SK-N-SH treated with all-trans-retinoic acid at 6 μM for 48 hours (cell line): ENCODE measurements around the gene RAB5B.

Experiments used
- ATAC-seq: fragments of 200-7000 bp; cut with Tn5 transposase; 3 replicates; pipeline ENCODE4 v1.9.1; 2020; ENCODE audit warnings: mild to moderate bottlenecking, moderate library complexity
- ARNTL ChIP-seq: fragments of 450-650 bp; formaldehyde crosslinking; IDR thresholded peaks from 2 replicates; pipeline ENCODE4 v1.5.0; 2020; ENCODE audit warnings: low read depth, mild to moderate bottlenecking, moderate library complexity, borderline replicate concordance
- BACH2 ChIP-seq: fragments of 250-450 bp; sonication (Bioruptor Pico); IDR thresholded peaks from 2 replicates; pipeline ENCODE4 v1.9.0; 2021; ENCODE audit warnings: mild to moderate bottlenecking, borderline replicate concordance
- CSDC2 ChIP-seq: fragments of 250-450 bp; sonication (Bioruptor Pico); IDR thresholded peaks from 2 replicates; pipeline ENCODE4 v1.5.0; 2020; ENCODE audit warnings: mild to moderate bottlenecking, moderate library complexity
- ESRRG ChIP-seq: fragments of 250-450 bp; sonication (Bioruptor Pico); IDR thresholded peaks from 2 replicates; pipeline ENCODE4 v1.6.1; 2021; ENCODE audit warnings: mild to moderate bottlenecking
- GLIS3 ChIP-seq: fragments of 250-450 bp; sonication (Bioruptor Pico); IDR thresholded peaks from 2 replicates; pipeline ENCODE4 v1.5.0; 2020; ENCODE audit warnings: mild to moderate bottlenecking, moderate library complexity
- ISL1 ChIP-seq: fragments of 250-450 bp; sonication (Bioruptor Pico); IDR thresholded peaks from 2 replicates; pipeline ENCODE4 v2.1.2; 2022; ENCODE audit warnings: mild to moderate bottlenecking, moderate library complexity
- OSR1 ChIP-seq: fragments of 250-450 bp; sonication (Bioruptor Pico); IDR thresholded peaks from 2 replicates; pipeline ENCODE4 v1.8.0; 2022; ENCODE audit warnings: moderate library complexity, mild to moderate bottlenecking, inconsistent platforms
- PPARA ChIP-seq: fragments of 250-450 bp; sonication (Bioruptor Pico); IDR thresholded peaks from 2 replicates; pipeline ENCODE4 v1.5.0; 2020; ENCODE audit warnings: mild to moderate bottlenecking, borderline replicate concordance
- RARB ChIP-seq: fragments of 250-450 bp; sonication (Bioruptor Pico); IDR thresholded peaks from 2 replicates; pipeline ENCODE4 v1.8.0; 2021; ENCODE audit warnings: mild to moderate bottlenecking, moderate library complexity
- SNAI2 ChIP-seq: fragments of 250-450 bp; sonication (Bioruptor Pico); IDR thresholded peaks from 2 replicates; pipeline ENCODE4 v1.5.0; 2020; ENCODE audit warnings: mild to moderate bottlenecking, moderate library complexity
- TCF4 ChIP-seq: fragments of 250-450 bp; sonication (Bioruptor Pico); IDR thresholded peaks from 2 replicates; pipeline ENCODE4 v1.8.0; 2021; ENCODE audit warnings: mild to moderate bottlenecking, moderate library complexity, borderline replicate concordance
- TOX ChIP-seq: fragments of 250-450 bp; sonication (Bioruptor Pico); IDR thresholded peaks from 2 replicates; pipeline ENCODE4 v1.8.0; 2021; ENCODE audit warnings: mild to moderate bottlenecking, moderate library complexity, borderline replicate concordance
- ZC3H10 ChIP-seq: fragments of 250-450 bp; sonication (Bioruptor Pico); IDR thresholded peaks from 2 replicates; pipeline ENCODE4 v1.5.1; 2021; ENCODE audit warnings: mild to moderate bottlenecking, moderate library complexity
- ZFP3 ChIP-seq: fragments of 250-450 bp; sonication (Bioruptor Pico); IDR thresholded peaks from 2 replicates; pipeline ENCODE4 v1.5.0; 2020; ENCODE audit warnings: mild to moderate bottlenecking, moderate library complexity
- ZNF565 ChIP-seq: fragments of 450-650 bp; formaldehyde crosslinking; conservative IDR thresholded peaks from 2 replicates; pipeline ENCODE4 v1.5.0; 2020; ENCODE audit warnings: low read depth, mild to moderate bottlenecking, moderate library complexity
- ZNF70 ChIP-seq: fragments of 450-650 bp; formaldehyde crosslinking; IDR thresholded peaks from 2 replicates; pipeline ENCODE4 v1.5.0; 2020; ENCODE audit warnings: mild to moderate bottlenecking, moderate library complexity
- ZNF8 ChIP-seq: fragments of 450-650 bp; formaldehyde crosslinking; IDR thresholded peaks from 2 replicates; pipeline ENCODE4 v1.5.0; 2020; ENCODE audit warnings: mild to moderate bottlenecking, moderate library complexity
- TF ChIP-seq, protein P1 (sequence below): fragments of 250-450 bp; sonication (Bioruptor Pico); IDR thresholded peaks from 2 replicates; pipeline ENCODE4 v1.8.0; 2020; ENCODE audit warnings: mild to moderate bottlenecking, moderate library complexity, borderline replicate concordance
- TF ChIP-seq, protein P2 (sequence below): fragments of 250-450 bp; sonication (Bioruptor Pico); IDR thresholded peaks from 2 replicates; pipeline ENCODE4 v1.8.0; 2021; ENCODE audit warnings: low read depth, mild to moderate bottlenecking, moderate library complexity, borderline replicate concordance
- TF ChIP-seq, protein P3 (sequence below): fragments of 250-450 bp; sonication (Bioruptor Pico); IDR thresholded peaks from 2 replicates; pipeline ENCODE4 v1.5.0; 2020; ENCODE audit warnings: mild to moderate bottlenecking, moderate library complexity
- TF ChIP-seq, protein P4 (sequence below): fragments of 250-450 bp; sonication (Bioruptor Pico); IDR thresholded peaks from 2 replicates; pipeline ENCODE4 v1.5.1; 2021; ENCODE audit warnings: mild to moderate bottlenecking, moderate library complexity

RAB5B gene

DNA sequence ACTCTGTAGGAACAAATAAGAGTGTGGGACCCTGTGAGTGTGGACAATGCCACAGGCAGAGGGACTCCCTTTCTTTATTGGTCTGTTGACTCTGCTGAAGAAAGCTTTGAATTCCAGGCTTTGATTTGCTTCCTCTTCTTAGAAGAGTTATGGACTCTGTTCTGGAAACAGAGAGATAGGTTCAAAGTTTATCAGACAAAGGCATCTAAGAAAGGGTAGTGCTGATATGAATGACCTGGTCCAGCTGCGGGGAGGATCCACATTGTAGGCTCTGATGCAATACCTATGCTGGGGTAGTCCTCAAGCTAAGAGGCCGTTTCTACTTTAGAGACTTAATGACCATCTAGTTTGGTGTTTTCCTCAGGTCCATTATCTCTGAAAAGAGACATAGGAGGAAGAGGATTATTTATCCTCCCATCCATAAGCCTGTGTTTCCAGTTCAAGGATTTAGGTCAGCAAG lies 36.3 kb downstream of the RAB5B start (continued):
- no peak for TF ChIP-seq TCF4 (CRISPR knock-in tag)
- TF ChIP-seq ZNF8 (CRISPR knock-in tag), result no peak
- no peak for TF ChIP-seq ARNTL (CRISPR knock-in tag)
- TF ChIP-seq OSR1 (CRISPR knock-in tag), result no peak

DNA sequence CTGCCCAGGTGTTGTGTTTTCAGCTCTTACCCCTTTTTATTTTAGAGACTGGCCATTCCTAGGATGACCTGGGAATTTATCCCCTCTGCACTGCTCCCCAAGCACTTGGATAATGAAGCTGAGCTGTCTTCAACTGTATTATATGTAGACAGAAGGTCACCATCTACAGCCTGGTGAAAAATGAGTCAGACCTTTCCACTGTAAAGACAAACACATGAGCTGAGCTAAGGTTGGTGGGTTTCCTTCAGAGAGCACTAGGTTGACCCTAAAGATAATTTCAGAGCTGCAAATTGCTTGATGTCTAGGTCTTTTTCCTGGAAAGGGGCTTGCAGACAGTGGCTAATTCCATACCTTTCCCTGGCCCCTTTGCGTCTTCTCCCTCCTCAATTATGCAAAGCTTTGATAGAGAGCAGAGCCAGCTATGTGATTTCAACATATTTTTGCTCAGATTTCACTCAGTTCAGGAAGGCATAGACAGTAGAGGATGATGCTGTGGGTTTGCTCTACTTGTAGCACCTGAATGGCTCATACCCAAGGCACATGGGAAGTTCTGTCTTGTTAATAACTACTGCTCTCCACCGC lies 37.7 kb downstream of the RAB5B start:
- ATAC-seq, result no peak
- TF ChIP-seq, protein P1, sequence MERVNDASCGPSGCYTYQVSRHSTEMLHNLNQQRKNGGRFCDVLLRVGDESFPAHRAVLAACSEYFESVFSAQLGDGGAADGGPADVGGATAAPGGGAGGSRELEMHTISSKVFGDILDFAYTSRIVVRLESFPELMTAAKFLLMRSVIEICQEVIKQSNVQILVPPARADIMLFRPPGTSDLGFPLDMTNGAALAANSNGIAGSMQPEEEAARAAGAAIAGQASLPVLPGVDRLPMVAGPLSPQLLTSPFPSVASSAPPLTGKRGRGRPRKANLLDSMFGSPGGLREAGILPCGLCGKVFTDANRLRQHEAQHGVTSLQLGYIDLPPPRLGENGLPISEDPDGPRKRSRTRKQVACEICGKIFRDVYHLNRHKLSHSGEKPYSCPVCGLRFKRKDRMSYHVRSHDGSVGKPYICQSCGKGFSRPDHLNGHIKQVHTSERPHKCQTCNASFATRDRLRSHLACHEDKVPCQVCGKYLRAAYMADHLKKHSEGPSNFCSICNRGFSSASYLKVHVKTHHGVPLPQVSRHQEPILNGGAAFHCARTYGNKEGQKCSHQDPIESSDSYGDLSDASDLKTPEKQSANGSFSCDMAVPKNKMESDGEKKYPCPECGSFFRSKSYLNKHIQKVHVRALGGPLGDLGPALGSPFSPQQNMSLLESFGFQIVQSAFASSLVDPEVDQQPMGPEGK (CRISPR knock-in tag), result no peak
- TF ChIP-seq ZNF70 (CRISPR knock-in tag), result no peak
- no peak for TF ChIP-seq ISL1 (CRISPR knock-in tag)
- TF ChIP-seq SNAI2, result no peak

DNA sequence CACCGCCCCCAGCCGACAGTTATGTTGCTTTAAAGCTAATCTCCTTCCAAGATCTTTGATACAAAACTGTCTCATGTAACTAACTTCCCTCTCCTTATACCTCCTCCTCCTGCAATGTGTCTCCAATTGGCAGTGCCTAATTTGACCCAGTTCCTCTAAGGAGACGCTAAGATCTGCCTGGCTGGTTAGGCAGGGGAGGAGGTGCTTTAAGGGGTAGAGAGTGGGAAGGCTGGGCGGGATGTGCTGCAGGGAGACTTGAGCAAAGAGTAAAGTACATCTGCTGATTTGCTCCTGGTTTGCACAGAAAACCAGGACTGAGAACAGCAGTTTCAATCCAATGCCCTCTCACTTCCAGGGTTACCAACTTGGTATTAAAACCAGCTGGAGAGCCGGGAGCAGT lies 39.6 kb downstream of the RAB5B start:
- TF ChIP-seq RARB (no peak), ZFP3 (CRISPR knock-in tag) (no peak), TCF4 (CRISPR knock-in tag) (no peak), GLIS3 (CRISPR knock-in tag) (no peak), BACH2 (CRISPR knock-in tag) (no peak), PPARA (CRISPR knock-in tag) (no peak), ESRRG (CRISPR knock-in tag) (no peak), ZNF70 (CRISPR knock-in tag) (no peak), ZC3H10 (CRISPR knock-in tag) (no peak), CSDC2 (CRISPR knock-in tag) (no peak), TOX (no peak), ISL1 (CRISPR knock-in tag) (no peak), ZNF565 (CRISPR knock-in tag) (no peak)
- TF ChIP-seq, protein P2, sequence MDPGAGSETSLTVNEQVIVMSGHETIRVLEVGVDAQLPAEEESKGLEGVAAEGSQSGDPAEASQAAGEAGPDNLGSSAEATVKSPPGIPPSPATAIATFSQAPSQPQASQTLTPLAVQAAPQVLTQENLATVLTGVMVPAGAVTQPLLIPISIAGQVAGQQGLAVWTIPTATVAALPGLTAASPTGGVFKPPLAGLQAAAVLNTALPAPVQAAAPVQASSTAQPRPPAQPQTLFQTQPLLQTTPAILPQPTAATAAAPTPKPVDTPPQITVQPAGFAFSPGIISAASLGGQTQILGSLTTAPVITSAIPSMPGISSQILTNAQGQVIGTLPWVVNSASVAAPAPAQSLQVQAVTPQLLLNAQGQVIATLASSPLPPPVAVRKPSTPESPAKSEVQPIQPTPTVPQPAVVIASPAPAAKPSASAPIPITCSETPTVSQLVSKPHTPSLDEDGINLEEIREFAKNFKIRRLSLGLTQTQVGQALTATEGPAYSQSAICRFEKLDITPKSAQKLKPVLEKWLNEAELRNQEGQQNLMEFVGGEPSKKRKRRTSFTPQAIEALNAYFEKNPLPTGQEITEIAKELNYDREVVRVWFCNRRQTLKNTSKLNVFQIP (CRISPR knock-in tag), result no peak
- TF ChIP-seq, protein P3, sequence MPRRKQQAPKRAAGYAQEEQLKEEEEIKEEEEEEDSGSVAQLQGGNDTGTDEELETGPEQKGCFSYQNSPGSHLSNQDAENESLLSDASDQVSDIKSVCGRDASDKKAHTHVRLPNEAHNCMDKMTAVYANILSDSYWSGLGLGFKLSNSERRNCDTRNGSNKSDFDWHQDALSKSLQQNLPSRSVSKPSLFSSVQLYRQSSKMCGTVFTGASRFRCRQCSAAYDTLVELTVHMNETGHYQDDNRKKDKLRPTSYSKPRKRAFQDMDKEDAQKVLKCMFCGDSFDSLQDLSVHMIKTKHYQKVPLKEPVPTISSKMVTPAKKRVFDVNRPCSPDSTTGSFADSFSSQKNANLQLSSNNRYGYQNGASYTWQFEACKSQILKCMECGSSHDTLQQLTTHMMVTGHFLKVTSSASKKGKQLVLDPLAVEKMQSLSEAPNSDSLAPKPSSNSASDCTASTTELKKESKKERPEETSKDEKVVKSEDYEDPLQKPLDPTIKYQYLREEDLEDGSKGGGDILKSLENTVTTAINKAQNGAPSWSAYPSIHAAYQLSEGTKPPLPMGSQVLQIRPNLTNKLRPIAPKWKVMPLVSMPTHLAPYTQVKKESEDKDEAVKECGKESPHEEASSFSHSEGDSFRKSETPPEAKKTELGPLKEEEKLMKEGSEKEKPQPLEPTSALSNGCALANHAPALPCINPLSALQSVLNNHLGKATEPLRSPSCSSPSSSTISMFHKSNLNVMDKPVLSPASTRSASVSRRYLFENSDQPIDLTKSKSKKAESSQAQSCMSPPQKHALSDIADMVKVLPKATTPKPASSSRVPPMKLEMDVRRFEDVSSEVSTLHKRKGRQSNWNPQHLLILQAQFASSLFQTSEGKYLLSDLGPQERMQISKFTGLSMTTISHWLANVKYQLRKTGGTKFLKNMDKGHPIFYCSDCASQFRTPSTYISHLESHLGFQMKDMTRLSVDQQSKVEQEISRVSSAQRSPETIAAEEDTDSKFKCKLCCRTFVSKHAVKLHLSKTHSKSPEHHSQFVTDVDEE, result no peak
- TF ChIP-seq, protein P1 (CRISPR knock-in tag), result no peak
- TF ChIP-seq, protein P4, sequence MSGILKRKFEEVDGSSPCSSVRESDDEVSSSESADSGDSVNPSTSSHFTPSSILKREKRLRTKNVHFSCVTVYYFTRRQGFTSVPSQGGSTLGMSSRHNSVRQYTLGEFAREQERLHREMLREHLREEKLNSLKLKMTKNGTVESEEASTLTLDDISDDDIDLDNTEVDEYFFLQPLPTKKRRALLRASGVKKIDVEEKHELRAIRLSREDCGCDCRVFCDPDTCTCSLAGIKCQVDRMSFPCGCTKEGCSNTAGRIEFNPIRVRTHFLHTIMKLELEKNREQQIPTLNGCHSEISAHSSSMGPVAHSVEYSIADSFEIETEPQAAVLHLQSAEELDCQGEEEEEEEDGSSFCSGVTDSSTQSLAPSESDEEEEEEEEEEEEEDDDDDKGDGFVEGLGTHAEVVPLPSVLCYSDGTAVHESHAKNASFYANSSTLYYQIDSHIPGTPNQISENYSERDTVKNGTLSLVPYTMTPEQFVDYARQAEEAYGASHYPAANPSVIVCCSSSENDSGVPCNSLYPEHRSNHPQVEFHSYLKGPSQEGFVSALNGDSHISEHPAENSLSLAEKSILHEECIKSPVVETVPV, result no peak
- ATAC-seq, result no peak
